ENCODE data around the gene NT5DC1. TPM values are rescaled to one million over a fixed set of nuclear protein-coding genes. Genes with fewer than 3 reads are reported as not detected.
A peak's percentile ranks its signal among the peaks of the same experiment; 100 is the strongest.

NT5DC1 gene
- total RNA-seq, 1 donor from 2014 or later, result 46.0 TPM

DNA sequence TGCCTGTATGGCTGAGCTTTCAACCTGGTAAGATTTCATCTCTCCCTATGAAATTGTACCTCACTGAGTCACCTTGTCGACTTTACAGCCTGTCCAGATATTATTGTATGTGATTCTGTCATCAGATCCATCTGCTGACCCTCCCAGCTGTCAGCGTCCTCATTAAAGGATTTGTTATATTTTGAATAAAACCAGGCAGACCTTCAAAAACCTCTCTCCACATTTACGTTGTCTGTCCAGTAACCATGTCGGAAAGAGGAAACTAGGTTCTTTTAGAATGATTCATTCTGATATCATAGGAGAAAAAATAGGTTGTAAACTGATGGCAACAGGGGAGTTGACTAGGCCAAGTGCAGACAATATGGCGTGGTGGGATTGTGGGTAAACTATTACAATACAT is 114.8 kb downstream of the NT5DC1 start:
- DNase-seq (no peak), ATAC-seq (no peak)
- H3K36me3 ChIP-seq, result no peaks in the 10 kb centered on the region
- no peaks in the 10 kb centered on the region for H3K9me3 ChIP-seq
- TF ChIP-seq, protein P1, sequence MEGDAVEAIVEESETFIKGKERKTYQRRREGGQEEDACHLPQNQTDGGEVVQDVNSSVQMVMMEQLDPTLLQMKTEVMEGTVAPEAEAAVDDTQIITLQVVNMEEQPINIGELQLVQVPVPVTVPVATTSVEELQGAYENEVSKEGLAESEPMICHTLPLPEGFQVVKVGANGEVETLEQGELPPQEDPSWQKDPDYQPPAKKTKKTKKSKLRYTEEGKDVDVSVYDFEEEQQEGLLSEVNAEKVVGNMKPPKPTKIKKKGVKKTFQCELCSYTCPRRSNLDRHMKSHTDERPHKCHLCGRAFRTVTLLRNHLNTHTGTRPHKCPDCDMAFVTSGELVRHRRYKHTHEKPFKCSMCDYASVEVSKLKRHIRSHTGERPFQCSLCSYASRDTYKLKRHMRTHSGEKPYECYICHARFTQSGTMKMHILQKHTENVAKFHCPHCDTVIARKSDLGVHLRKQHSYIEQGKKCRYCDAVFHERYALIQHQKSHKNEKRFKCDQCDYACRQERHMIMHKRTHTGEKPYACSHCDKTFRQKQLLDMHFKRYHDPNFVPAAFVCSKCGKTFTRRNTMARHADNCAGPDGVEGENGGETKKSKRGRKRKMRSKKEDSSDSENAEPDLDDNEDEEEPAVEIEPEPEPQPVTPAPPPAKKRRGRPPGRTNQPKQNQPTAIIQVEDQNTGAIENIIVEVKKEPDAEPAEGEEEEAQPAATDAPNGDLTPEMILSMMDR (IDR thresholded peaks at IDR 0.05), result no peak
- H3K4me1 ChIP-seq, result no peaks in the 10 kb centered on the region
- H3K27ac ChIP-seq, result no peak overlapping the region
- intact Hi-C loops (cut with DNase I), result no loop called here
- H3K4me3 ChIP-seq, result no peak overlapping the region
- H3K27me3 ChIP-seq (ENCODE audit: low read depth), result no peaks in the 10 kb centered on the region

DNA sequence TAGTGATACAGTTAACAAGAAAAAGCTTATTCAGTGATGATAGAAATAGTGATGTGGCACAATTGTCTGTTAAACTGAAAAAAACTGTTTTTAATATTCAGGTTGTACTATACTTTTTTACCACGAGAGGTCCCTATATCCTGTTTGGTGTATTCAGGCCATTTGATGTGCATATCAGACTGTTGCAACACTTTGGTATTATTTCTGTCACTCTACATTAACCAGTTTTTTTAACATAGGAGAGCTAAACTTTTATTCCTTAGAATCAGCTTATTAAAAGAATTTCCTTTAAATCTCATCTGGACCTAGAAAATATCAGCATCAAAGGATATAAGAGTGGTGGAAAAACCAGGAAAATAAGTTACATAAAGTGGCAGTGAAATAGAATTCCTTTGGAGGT is 116.4 kb downstream of the NT5DC1 start:
- DNase-seq (no peak), ATAC-seq (peak; percentile 68 to 71)
- Histone ChIP-seq H3K9me3 (no peaks in the 10 kb centered on the region), H3K27me3 (ENCODE audit: low read depth) (no peaks in the 10 kb centered on the region), H3K36me3 (no peaks in the 10 kb centered on the region), H3K4me1 (no peaks in the 10 kb centered on the region), H3K4me3 (no peak overlapping the region), H3K27ac (no peak overlapping the region)
- TF ChIP-seq, protein P1 (IDR thresholded peaks at IDR 0.05), result peak; percentile 52
- intact Hi-C loops (cut with DNase I), result no loop called here

DNA sequence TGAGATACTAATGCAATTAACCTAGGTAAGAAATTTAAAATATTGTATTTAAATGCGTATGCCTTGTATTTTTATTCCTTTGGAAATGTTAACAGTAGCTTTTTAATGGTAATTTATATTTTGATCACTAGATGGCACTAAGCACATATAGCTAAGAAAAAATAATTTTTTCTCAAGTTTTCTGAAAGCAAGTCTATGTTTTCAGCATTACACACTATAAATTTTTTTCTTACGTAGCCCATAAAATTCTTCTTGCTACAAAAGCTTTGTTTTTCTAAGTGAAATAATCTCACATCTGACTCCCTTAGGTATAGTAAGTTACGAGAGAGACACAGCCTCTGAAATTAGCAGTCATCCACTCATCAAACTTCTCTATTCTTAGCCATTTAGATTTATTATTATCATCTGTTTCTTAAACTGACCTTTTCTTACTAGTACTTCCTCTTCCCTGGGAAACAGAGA is 117.5 kb downstream of the NT5DC1 start:
- Histone ChIP-seq H3K36me3 (peaks cover 4% of the 10 kb centered on the region), H3K4me1 (no peaks in the 10 kb centered on the region), H3K27ac (no peak overlapping the region), H3K9me3 (no peaks in the 10 kb centered on the region), H3K4me3 (no peak overlapping the region), H3K27me3 (ENCODE audit: low read depth) (no peaks in the 10 kb centered on the region)
- intact Hi-C loops (cut with DNase I), result no loop called here
- DNase-seq (no peak), ATAC-seq (no peak)
- TF ChIP-seq, protein P1 (IDR thresholded peaks at IDR 0.05), result peak; percentile 47

DNA sequence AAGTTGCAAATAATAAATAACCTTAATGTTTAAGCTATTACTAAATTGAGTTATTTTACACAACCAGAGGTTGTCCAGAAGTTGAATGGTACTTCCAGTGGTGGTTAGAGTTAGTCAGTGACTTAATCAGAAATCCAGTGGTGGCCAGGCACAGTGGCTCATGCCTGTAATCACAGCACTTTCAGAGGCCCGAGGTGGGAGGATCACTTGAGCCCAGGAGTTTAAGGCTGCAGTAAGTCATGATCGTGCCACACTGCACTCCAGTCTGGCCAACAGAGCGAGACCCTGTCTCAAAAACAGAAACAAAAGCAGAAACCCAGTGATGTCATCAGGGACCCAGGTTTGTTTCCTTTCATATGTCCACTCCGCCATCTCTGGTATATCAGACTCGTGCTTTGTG is 118.2 kb downstream of the NT5DC1 start:
- Histone ChIP-seq H3K27ac (no peak overlapping the region), H3K27me3 (ENCODE audit: low read depth) (no peaks in the 10 kb centered on the region), H3K36me3 (peaks cover 11% of the 10 kb centered on the region), H3K4me3 (no peak overlapping the region), H3K4me1 (no peaks in the 10 kb centered on the region), H3K9me3 (no peaks in the 10 kb centered on the region)
- intact Hi-C loops (cut with DNase I), result no loop called here
- DNase-seq, result no peak
- TF ChIP-seq, protein P1 (IDR thresholded peaks at IDR 0.05), result no peak
- no peak for ATAC-seq

DNA sequence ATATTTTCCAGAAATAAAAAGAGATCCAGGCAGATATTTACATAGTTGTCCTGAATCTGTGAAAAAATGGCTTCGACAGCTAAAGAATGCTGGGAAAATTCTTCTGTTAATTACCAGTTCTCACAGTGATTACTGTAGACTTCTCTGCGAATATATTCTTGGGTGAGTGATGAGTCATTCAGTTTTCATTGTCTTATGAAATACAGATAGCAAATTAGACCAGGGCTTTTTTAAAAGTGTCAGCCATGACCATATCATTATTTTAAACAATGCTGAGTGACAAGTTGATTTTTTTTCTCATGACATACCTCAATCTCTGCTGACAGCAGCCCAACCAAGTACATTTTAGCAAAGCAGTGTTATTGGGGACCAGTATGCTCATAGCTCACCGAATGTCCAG is 120.4 kb downstream of the NT5DC1 start:
- peaks cover 13% of the 10 kb centered on the region for H3K36me3 ChIP-seq
- DNase-seq (no peak), ATAC-seq (no peak)
- H3K4me1 ChIP-seq, result no peaks in the 10 kb centered on the region
- H3K9me3 ChIP-seq, result no peaks in the 10 kb centered on the region
- no peak overlapping the region for H3K4me3 ChIP-seq
- no peak overlapping the region for H3K27ac ChIP-seq
- TF ChIP-seq, protein P1 (IDR thresholded peaks at IDR 0.05), result no peak
- intact Hi-C loops (cut with DNase I), result no loop called here
- H3K27me3 ChIP-seq (ENCODE audit: low read depth), result no peaks in the 10 kb centered on the region

DNA sequence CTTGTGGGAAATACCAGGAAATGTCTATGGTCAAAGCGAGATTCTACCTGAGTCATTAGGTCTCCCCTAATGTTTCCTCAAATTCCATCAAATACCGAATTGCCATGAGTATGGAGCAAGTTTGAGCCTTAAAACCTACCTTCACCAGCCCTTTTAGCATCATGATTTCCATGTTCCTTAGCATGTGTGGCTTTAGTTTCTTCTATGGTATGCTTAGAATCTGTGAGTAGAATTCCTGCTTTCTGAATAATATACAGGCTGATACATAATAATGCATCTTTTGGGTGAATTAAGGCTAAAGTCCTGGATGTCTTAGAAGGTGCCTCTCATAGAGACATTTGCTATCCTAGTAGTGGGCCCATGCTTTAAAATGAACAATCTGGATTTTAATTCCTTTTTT is 121.3 kb downstream of the NT5DC1 start:
- Histone ChIP-seq H3K27ac (no peak overlapping the region), H3K36me3 (peaks cover 13% of the 10 kb centered on the region), H3K4me1 (no peaks in the 10 kb centered on the region), H3K27me3 (ENCODE audit: low read depth) (no peaks in the 10 kb centered on the region), H3K9me3 (no peaks in the 10 kb centered on the region), H3K4me3 (no peak overlapping the region)
- ATAC-seq (no peak), DNase-seq (no peak)
- TF ChIP-seq, protein P1 (IDR thresholded peaks at IDR 0.05), result no peak
- intact Hi-C loops (cut with DNase I), result no loop called here

Measured in lower lobe of right lung (tissue), 2 donors.